ENCODE measurements around the gene ALKBH8. TPM values are rescaled to one million over a fixed set of nuclear protein-coding genes. Genes with fewer than 3 reads are reported as not detected.

The ALKBH8 gene
- total and polyA plus RNA-seq, 2 of the 8 experiments (the other 6 are each of a cell fraction or from before 2014, with no cell fraction given) = 3.6 to 11.9 TPM

DNA sequence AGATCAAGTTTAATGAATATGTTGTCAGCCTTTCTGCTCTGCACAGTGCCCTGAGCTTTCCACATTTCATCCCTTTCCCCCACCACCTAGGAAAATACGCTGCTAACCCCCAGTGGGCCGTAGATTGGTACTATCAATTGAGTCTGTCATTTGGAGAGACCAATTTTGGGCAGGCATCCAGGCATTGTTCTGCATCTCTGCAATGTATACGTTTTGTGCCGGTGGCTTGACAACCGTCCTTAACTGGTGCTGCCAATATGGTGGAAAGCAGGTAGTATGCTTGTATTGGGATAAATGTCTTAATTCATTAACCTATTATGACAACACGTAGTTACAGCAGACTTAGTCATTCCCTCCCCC, 26.7 kb upstream of the ALKBH8 start:
- H3K14ac ChIP-seq (ENCODE audit: insufficient read length) = no peak overlapping the region
- H3K23me2 ChIP-seq (ENCODE audit: low read depth, low read length) = peaks cover 11% of the 10 kb centered on the region
- no peak overlapping the region for H2BK120ac ChIP-seq (replicated peaks; ENCODE audit: low read depth, low read length)
- CTCF ChIA-PET (ENCODE audit: partially characterized antibody) = interaction anchor here (0.8 to 8.6 kb wide), 5 partner anchors 16 to 97 kb away, joined by 3 to 73 read pairs (median 3); no protein-coding TSS in a partner anchor
- no peaks in the 10 kb centered on the region for H3K79me2 ChIP-seq (ENCODE audit: control insufficient read depth in 1 of 2, insufficient read depth in 2 of 2, low read length in 2 of 2)
- H2AK5ac ChIP-seq (ENCODE audit: low read depth, low read length) = no peak overlapping the region
- no peak overlapping the region for H3K27ac ChIP-seq (ENCODE audit: low read depth, low read length)
- WGBS, 2 experiments (ENCODE audit: extremely low coverage in 1 of 2, insufficient coverage in 1 of 2, insufficient read length in 1 of 2, insufficient replicate concordance in 2 of 2, low coverage in 1 of 2, low lambda C conversion rate in 2 of 2, missing lambda C conversion rate in 1 of 2) = 11% methylated on average over 6 of the region's 6 CpGs; no CpG with 5 or more reads in 1 of the 2 experiments
- no peak overlapping the region for H3K4ac ChIP-seq (replicated peaks; ENCODE audit: insufficient read length, low read depth, low read length)
- H3K56ac ChIP-seq (replicated peaks; ENCODE audit: insufficient read length, low read depth, low read length) = no peak overlapping the region
- no peak overlapping the region for H3K9ac ChIP-seq (replicated peaks in 1 of 4; ENCODE audit: extremely low read depth in 1 of 4, low read depth in 3 of 4, low read length in 3 of 4)
- no peak overlapping the region for H4K8ac ChIP-seq (ENCODE audit: extremely low read depth, insufficient read depth, low read length)
- peak overlapping the region; percentile 84 to 87 (median 85); a peak in 5 of 8 replicates for H3K4me3 ChIP-seq (ENCODE audit: extremely low read depth in 1 of 4, insufficient read depth in 2 of 4, low read depth in 3 of 4, low read length in 4 of 4)
- no peak overlapping the region for H2BK5ac ChIP-seq (ENCODE audit: low read depth, low read length)
- no peak overlapping the region for H4K5ac ChIP-seq (ENCODE audit: insufficient read length, low read depth, low read length)
- H2AFZ ChIP-seq (ENCODE audit: low read length) = no peak overlapping the region
- POLR2A ChIA-PET (ENCODE audit: partially characterized antibody) = interaction anchor here (0.8 kb wide), 1 partner anchor 10 kb away, joined by 3 read pairs; no protein-coding TSS in a partner anchor
- no peaks in the 10 kb centered on the region for H3K36me3 ChIP-seq (ENCODE audit: control insufficient read depth in 2 of 4, insufficient read depth in 4 of 4, low read length in 3 of 4)
- H3K23ac ChIP-seq (ENCODE audit: insufficient read length) = no peak overlapping the region
- peaks cover 17 to 57% (median 46%) of the 10 kb centered on the region in 4 experiments for H3K27me3 ChIP-seq (replicated peaks in 1 of 4; ENCODE audit: control insufficient read depth in 3 of 4, extremely low read depth in 1 of 4, insufficient read depth in 3 of 4, low read length in 3 of 4)
- DNase-seq (ENCODE audit: low read depth in 1 of 2, low spot score in 2 of 2) (no peak), FAIRE-seq (no peak)
- no peak overlapping the region for H2BK12ac ChIP-seq (ENCODE audit: low read depth, low read length)
- H3K4me2 ChIP-seq (ENCODE audit: insufficient read depth in 1 of 2, low read depth in 2 of 2, low read length in 2 of 2) = peak overlapping the region; percentile 99 to 100
- H3K79me1 ChIP-seq (ENCODE audit: low read depth, low read length) = no peaks in the 10 kb centered on the region
- no peak overlapping the region for H2BK15ac ChIP-seq (ENCODE audit: low read length)
- H2BK20ac ChIP-seq (ENCODE audit: low read length) = no peak overlapping the region
- no peaks in the 10 kb centered on the region for H3K9me3 ChIP-seq (ENCODE audit: insufficient read depth in 2 of 2, low read depth in 1 of 2, low read length in 1 of 2)
- H3K18ac ChIP-seq (ENCODE audit: extremely low read depth, low read length) = no peak overlapping the region
- peaks cover 0 to 16% (median 10%) of the 10 kb centered on the region in 4 experiments; a peak in 6 of 7 replicates for H3K4me1 ChIP-seq (replicated peaks in 1 of 4; ENCODE audit: control insufficient read depth in 3 of 4, insufficient read depth in 4 of 4, low read length in 3 of 4)
- peaks cover 4 to 7% of the 10 kb centered on the region in 2 experiments for H4K20me1 ChIP-seq (replicated peaks in 1 of 2; ENCODE audit: control insufficient read depth in 1 of 2, insufficient read depth in 2 of 2, low read length in 2 of 2)
- H4K91ac ChIP-seq (replicated peaks; ENCODE audit: insufficient read length, low read length) = no peak overlapping the region
- peak; percentile 3 for TF ChIP-seq EZH2 (IDR thresholded peaks at IDR 0.05; ENCODE audit: low read depth, low read length, severe bottlenecking)
